Astrocyte (in vitro differentiated cells and primary cell): Measurements from ENCODE around the gene APBA2.

ENCODE experiments used
- EZH2 ChIP-seq: IDR thresholded peaks from 2 replicates; pipeline ENCODE4 v1.6.1; 2012; ENCODE audit warnings: mild to moderate bottlenecking, low read length, inconsistent platforms; ENCODE audit not compliant: insufficient read depth
- TF ChIP-seq, protein P1 (sequence below): IDR thresholded peaks from 2 replicates; pipeline ENCODE4 v1.5.1; 2011; ENCODE audit warnings: low read depth, mild to moderate bottlenecking, inconsistent platforms, low read length, moderate library complexity; ENCODE audit not compliant: insufficient read depth

- TF ChIP-seq, protein P1, sequence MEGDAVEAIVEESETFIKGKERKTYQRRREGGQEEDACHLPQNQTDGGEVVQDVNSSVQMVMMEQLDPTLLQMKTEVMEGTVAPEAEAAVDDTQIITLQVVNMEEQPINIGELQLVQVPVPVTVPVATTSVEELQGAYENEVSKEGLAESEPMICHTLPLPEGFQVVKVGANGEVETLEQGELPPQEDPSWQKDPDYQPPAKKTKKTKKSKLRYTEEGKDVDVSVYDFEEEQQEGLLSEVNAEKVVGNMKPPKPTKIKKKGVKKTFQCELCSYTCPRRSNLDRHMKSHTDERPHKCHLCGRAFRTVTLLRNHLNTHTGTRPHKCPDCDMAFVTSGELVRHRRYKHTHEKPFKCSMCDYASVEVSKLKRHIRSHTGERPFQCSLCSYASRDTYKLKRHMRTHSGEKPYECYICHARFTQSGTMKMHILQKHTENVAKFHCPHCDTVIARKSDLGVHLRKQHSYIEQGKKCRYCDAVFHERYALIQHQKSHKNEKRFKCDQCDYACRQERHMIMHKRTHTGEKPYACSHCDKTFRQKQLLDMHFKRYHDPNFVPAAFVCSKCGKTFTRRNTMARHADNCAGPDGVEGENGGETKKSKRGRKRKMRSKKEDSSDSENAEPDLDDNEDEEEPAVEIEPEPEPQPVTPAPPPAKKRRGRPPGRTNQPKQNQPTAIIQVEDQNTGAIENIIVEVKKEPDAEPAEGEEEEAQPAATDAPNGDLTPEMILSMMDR = no peak
- TF ChIP-seq EZH2 = no peak
Measured at GRCh38 chr15:28955160-28955992, 69.6 kb downstream of the APBA2 start.
